Stimulated activated CD8-positive, alpha-beta memory T cell treated with anti-CD3 and anti-CD28 coated beads, Interleukin-15, amount 100 ng/mL, for 4 hours (primary cell): ENCODE results near the gene KIF20A.
"Not testable (repeated sequence)": the region's sequence is repeated elsewhere in the genome, so short reads cannot be mapped to it uniquely, and the experiment has no call there.

Experiments used
- DNase-seq, 2 donors: peaks; one replicate each; pipeline ENCODE4 v3.0.0-alpha.2; 2020; ENCODE audit warnings: low read depth in 2 of 2

Gene KIF20A

GRCh38 chr5:138178516-138179276, at the start of gene KIF20A, which contains the start of gene BRD8:
KIF20A (plus strand) TSS chr5:138179112; CDS start chr5:138179681, 569 bp downstream.
BRD8 (minus strand) TSS chr5:138178630; CDS start chr5:138178614, 16 bp downstream.
- peak; percentile 68 to 82 for DNase-seq

- DNase-seq, result no peak
Observed at GRCh38 chr5:138129347-138129746, 49.6 kb upstream of the KIF20A start.

- DNase-seq, result no peak
Observed at GRCh38 chr5:138132543-138132942, 46.4 kb upstream of the KIF20A start.

GRCh38 chr5:138138949-138139780, 39.7 kb upstream of the KIF20A start, which contains the start of gene NME5:
NME5 (minus strand) TSS chr5:138139428; CDS start chr5:138138780, 648 bp downstream.
- DNase-seq, result no peak

GRCh38 chr5:138139781-138140090, 39.2 kb upstream of the KIF20A start:
- DNase-seq, result no peak

- no peak for DNase-seq
Observed at GRCh38 chr5:138140268-138140667, 38.6 kb upstream of the KIF20A start.

GRCh38 chr5:138141734-138142133, 37.2 kb upstream of the KIF20A start:
- no peak for DNase-seq

- not testable (repeated sequence) for DNase-seq
Observed at GRCh38 chr5:138143578-138143977, 35.3 kb upstream of the KIF20A start.

GRCh38 chr5:138148811-138149210, 30.1 kb upstream of the KIF20A start:
- no peak for DNase-seq

- DNase-seq, result no peak
Observed at GRCh38 chr5:138149530-138149929, 29.4 kb upstream of the KIF20A start.

- DNase-seq, result not testable (repeated sequence)
Observed at GRCh38 chr5:138155977-138156376, 22.9 kb upstream of the KIF20A start.

- no peak for DNase-seq
Observed at GRCh38 chr5:138157626-138158025, 21.3 kb upstream of the KIF20A start.

- no peak for DNase-seq
Observed at GRCh38 chr5:138159666-138160065, 19.2 kb upstream of the KIF20A start.

GRCh38 chr5:138160706-138161105, 18.2 kb upstream of the KIF20A start:
- DNase-seq, result no peak

- DNase-seq, result no peak
Observed at GRCh38 chr5:138163721-138164120, 15.2 kb upstream of the KIF20A start.

GRCh38 chr5:138169124-138169523, 9.8 kb upstream of the KIF20A start:
- no peak for DNase-seq

GRCh38 chr5:138170299-138170698, 8.6 kb upstream of the KIF20A start:
- no peak for DNase-seq

- DNase-seq, result no peak
Observed at GRCh38 chr5:138177941-138178515, 884 bp upstream of the KIF20A start.

GRCh38 chr5:138179277-138179857, 455 bp downstream of the KIF20A start:
- no peak for DNase-seq

GRCh38 chr5:138180183-138180782, 1.4 kb downstream of the KIF20A start:
- DNase-seq, result no peak

GRCh38 chr5:138180841-138181240, 1.9 kb downstream of the KIF20A start:
- no peak for DNase-seq

GRCh38 chr5:138182808-138183207, 3.9 kb downstream of the KIF20A start:
- no peak for DNase-seq
